DMS79 (cell line): Measurements from ENCODE around the gene SLC27A4.
"Not testable (repeated sequence)": the region's sequence is repeated elsewhere in the genome, so short reads cannot be mapped to it uniquely, and the experiment has no call there.

Source experiments
- DNase-seq: peaks from one replicate; lab custom pipeline; 2025; lab: John Stamatoyannopoulos, UW

The SLC27A4 gene

DNA sequence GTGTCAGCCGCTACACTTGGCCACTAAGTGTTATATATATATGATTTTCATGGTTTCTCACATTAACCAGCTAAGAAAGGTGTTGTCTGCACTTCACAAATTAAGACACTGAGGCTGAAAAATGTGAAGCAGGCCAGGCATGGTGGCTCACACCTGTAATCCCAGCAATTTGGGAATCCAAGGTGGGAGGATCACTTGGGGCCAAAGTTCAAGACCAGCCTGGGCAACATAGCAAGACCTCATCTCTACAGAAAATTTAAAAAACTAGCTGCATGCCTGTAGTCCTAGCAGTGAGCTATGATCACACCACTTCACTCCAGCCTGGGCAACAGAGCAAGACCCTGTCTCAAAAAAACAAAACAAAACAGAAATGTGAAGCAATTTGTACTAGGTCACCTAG is 15.9 kb upstream of the SLC27A4 start:
- DNase-seq, result no peak

- no peak for DNase-seq
Observed at GRCh38 chr9:128325629-128326028, 14.7 kb upstream of the SLC27A4 start.

DNA sequence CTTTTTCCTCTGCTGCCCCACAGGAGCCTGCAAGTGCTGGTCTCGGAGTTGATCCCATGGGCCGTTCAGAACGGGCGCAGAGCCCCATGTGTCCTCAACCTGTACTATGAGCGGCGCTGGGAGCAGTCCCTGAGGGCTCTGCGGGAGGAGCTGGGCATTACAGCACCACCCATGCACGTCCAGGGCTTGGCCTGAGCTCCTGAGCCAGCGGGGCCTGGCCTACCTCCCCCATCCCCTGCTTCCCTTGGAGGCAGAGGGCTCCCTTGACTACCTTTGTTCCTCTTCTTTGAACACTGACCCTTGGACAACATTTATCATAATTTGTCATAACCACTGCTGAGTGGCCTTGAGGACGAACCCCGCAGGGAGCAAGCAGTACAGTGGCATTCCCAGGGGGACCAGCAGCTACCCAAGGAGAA is 6.9 kb upstream of the SLC27A4 start:
- no peak for DNase-seq

GRCh38 chr9:128335161-128335560 is 5.2 kb upstream of the SLC27A4 start:
- DNase-seq, result no peak

DNA sequence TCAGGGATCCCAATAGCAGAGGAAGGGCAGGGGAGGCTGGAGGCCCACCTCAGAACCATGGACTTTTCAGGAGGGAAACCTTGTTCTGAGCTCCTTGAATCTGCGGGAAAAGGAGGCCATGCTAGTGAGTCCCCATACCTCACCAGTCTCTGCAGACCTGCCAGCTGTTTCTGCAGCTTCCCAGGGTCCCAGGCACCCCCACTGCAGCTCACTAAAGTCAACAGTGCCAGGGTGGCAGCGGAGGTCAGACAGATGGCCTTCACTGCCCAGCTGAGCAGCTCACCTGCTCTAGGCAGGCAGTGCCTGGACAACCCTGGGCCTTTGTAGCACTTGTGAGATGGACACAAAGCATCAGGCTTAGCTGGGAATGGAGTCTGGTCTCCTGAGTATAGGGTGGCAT is 4.4 kb upstream of the SLC27A4 start:
- DNase-seq, result no peak

DNA sequence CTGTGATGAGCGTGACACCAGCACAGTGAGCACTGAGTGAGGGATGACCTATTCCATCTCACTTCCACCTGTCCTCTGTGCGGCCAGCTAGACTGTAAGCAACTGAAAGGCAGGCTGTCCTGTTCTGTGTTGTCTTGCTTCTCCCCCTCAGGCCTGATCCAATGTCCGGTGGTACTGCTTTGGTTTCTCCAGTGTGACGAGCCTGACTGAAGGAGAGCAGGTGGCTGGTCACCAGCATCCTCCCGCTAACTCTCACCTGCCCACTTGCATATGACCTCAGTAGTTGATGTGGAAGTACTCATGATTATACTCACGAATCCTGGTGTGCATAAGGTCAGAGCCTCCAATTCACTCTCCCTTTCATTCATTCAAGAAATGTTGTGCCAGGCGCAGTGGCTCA is 2.4 kb upstream of the SLC27A4 start:
- no peak for DNase-seq

- not testable (repeated sequence) for DNase-seq
Observed at GRCh38 chr9:128338852-128339614, 1.3 kb upstream of the SLC27A4 start.

- DNase-seq, result no peak
Observed at GRCh38 chr9:128340691-128341434, 536 bp downstream of the SLC27A4 start.

GRCh38 chr9:128341435-128341849 is 1.1 kb downstream of the SLC27A4 start:
- DNase-seq, result peak; percentile 32

DNA sequence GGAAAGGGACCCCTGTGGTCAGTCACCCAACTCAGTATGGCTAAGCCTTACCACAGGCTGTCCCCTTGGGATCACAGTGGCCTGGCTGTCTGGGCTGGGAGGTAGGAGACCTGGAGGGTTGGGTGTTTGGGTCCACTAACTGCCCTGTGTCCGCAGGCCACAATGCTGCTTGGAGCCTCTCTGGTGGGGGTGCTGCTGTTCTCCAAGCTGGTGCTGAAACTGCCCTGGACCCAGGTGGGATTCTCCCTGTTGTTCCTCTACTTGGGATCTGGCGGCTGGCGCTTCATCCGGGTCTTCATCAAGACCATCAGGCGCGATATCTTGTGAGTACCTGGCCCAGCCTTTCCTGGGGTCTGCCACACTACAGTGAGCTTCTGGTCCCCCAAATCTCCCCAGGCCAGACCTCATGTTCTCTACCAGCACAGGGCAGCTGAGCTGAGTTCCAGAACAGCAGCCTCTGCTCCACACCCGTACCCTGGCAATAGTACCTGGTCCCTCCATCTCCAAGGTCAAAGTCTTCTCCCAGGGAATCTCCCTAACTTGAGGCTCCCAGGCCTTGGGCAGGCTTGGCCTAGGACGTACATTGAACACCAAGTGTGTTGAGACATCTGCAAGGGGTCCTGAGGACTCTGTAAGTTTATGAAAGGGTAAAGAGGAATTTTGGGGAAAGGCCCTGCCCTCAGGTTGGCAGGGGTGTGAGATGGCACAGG is 2.8 kb downstream of the SLC27A4 start:
- no peak for DNase-seq

DNA sequence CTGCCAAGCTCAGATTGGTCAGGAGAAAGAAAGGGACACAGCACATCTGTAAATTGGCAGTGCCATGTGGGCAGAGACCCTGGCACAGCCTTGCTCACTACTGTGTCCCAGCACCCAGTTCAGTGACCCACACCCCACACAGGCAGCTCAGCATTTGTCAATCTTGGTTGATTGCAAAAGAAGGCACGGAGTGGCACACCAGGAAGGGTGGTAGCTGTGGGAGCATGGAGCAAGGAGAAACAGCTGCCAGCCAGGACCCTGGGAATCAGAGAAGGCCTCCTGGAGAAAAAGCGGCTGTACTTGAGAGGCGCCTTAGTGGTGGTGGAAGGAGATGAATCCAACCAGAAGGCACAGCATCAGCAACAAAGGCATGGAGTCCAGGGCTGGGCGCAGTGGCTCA is 3.5 kb downstream of the SLC27A4 start:
- DNase-seq, result no peak

DNA sequence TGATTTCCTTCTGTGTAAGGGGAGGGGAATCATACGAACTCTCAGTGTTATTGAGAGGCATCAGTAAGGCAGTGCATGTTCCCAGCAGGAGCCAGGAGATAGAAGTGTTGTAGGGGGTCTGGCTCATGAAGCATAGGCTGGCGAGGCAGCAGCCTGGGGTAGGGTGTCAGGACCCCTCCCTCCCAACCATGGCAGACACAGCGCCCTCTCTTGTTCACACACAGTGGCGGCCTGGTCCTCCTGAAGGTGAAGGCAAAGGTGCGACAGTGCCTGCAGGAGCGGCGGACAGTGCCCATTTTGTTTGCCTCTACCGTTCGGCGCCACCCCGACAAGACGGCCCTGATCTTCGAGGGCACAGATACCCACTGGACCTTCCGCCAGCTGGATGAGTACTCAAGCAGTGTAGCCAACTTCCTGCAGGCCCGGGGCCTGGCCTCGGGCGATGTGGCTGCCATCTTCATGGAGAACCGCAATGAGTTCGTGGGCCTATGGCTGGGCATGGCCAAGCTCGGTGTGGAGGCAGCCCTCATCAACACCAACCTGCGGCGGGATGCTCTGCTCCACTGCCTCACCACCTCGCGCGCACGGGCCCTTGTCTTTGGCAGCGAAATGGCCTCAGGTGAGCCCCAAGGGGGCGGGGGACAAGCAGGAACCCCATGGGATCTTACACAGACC is 4.7 kb downstream of the SLC27A4 start:
- DNase-seq, result no peak

DNA sequence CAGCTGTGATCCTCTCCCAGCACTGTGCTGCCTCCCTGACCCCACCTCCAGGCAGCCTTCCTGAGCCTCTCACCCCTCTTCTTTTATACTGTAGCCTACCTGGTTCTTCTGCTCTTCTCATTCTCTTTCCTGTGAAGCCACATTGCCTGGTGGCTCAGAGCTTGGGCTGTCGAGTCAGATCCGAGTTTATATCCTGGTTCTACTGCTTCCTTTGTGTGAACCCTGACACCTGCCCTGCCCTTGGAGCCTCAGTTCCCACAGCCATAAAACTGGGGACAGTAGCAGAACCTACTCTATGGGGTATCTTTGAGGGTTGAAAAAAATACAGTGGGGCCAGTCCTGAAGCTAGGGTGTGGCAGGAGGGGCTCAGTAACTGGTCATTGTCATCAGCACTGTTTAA is 8.8 kb downstream of the SLC27A4 start:
- no peak for DNase-seq

GRCh38 chr9:128349772-128350171 is 9.4 kb downstream of the SLC27A4 start:
- DNase-seq, result no peak

- no peak for DNase-seq
Observed at GRCh38 chr9:128355451-128355850, 15.1 kb downstream of the SLC27A4 start.

GRCh38 chr9:128358090-128358489 is 17.8 kb downstream of the SLC27A4 start:
- DNase-seq, result no peak

- DNase-seq, result no peak
Observed at GRCh38 chr9:128358861-128359260, 18.5 kb downstream of the SLC27A4 start.

DNA sequence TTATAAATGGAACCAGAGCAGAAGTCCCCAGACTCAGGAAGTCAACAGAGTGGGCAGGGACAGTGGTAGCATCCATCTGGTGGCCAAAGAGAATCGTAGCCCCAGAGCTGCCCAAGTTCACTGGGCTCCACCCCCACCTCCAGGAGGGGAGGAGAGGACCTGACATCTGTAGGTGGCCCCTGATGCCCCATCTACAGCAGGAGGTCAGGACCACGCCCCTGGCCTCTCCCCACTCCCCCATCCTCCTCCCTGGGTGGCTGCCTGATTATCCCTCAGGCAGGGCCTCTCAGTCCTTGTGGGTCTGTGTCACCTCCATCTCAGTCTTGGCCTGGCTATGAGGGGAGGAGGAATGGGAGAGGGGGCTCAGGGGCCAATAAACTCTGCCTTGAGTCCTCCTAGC is 20.5 kb downstream of the SLC27A4 start:
- DNase-seq, result no peak

GRCh38 chr9:128361296-128361985 is 21.1 kb downstream of the SLC27A4 start:
- DNase-seq, result no peak

DNA sequence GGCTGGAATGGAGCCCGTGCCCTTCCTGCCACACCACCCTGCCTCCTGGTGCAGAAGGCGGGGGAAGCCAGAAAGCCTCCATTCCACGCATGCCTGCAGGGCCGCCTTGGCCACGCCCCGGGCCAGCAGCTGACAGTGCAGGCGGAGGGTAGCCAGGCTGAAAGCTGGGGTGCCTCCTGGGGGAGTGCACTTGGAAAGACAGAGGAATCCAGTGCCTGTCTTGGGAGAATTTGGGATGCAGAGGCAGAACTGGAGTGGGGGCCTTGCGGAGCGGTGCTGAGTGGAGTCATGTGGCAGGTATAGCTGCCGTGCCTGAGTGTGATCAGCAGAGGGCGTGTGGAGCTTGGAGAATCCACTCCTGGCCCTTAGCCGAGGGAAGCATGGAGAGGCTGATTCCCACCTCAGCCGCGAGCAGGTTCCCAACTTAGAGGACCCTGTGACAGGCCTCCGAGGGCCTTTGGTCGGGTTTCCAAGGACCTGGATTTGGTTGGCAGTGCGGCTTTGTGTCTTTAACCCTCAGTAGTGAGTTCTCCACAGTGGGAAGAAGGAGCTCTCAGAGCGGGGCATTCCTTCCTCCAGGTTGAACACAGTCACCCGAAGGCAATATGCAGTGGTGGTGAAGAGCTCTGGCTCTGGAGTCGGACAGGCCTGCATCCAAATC is 21.8 kb downstream of the SLC27A4 start:
- DNase-seq, result peak; percentile 63

GRCh38 chr9:128362774-128363173 is 22.4 kb downstream of the SLC27A4 start:
- no peak for DNase-seq
